ENCODE data around the gene EMSY. TPM values are rescaled to one million over a fixed set of nuclear protein-coding genes. Genes with fewer than 3 reads are reported as not detected.

The EMSY gene
- total and polyA plus RNA-seq, 2 donors (not counting 3 experiments of a cell fraction or from before 2014, with no cell fraction given) = 18.3 to 25.7 TPM

GRCh38 chr11:76469141-76469540 lies 24.3 kb downstream of the EMSY start:
- Histone ChIP-seq H3K9me3 (replicated peaks; ENCODE audit: control insufficient read depth, insufficient read depth, low read length) (no peaks in the 10 kb centered on the region), H3K36me3 (ENCODE audit: control insufficient read depth in 2 of 2, extremely low read depth in 1 of 2, insufficient read depth in 2 of 2, low read length in 2 of 2) (peaks cover 1 to 7% of the 10 kb centered on the region in 2 experiments), H3K4me3 (replicated peaks in 1 of 3; ENCODE audit: insufficient read depth in 1 of 3, low read depth in 1 of 3, low read length in 3 of 3) (no peak overlapping the region), H3K4me1 (ENCODE audit: control insufficient read depth, extremely low read depth, insufficient read depth, low read length) (no peaks in the 10 kb centered on the region), H3K9ac (replicated peaks; ENCODE audit: extremely low read depth, insufficient read depth, low read length) (no peak overlapping the region), H4K20me1 (replicated peaks; ENCODE audit: control insufficient read depth, extremely low read depth, insufficient read depth, low read length) (no peaks in the 10 kb centered on the region), H3K27ac (ENCODE audit: insufficient read depth, low read depth, low read length) (no peak overlapping the region), H3K79me2 (ENCODE audit: control insufficient read depth, insufficient read depth, low read length) (no peaks in the 10 kb centered on the region), H3K4me2 (ENCODE audit: insufficient read depth, low read length) (no peak overlapping the region), H2AFZ (ENCODE audit: low read depth, low read length) (no peak overlapping the region), H3K27me3 (ENCODE audit: control insufficient read depth in 2 of 2, insufficient read depth in 2 of 2, low read length in 2 of 2) (no peaks in the 10 kb centered on the region), H3K9me1 (replicated peaks; ENCODE audit: control insufficient read depth, extremely low read depth, insufficient read depth, low read length) (no peaks in the 10 kb centered on the region)
- DNase-seq (ENCODE audit: low read depth, low spot score) (no peak), FAIRE-seq (no peak)
- BruUV-seq (replicated peaks) = no TSS peak
- dilution Hi-C loops (cut with MboI; ENCODE audit: extremely low pct_ligation_motif_present, low sequenced_read_pairs) (no loop called here), intact Hi-C loops (cut with micrococcal nuclease) (no loop called here)
- POLR2A ChIA-PET = no interaction called here
- CTCF ChIA-PET = no interaction called here
- TF ChIP-seq EZH2 (IDR thresholded peaks at IDR 0.05; ENCODE audit: borderline replicate concordance, low read depth, low read length, severe bottlenecking) (no peak), POLR2AphosphoS5 (IDR thresholded peaks at IDR 0.05; ENCODE audit: insufficient read depth, low read depth, low read length) (no peak), MYC (IDR thresholded peaks at IDR 0.05; ENCODE audit: low read depth, low read length) (no peak), FOS (IDR thresholded peaks at IDR 0.05; ENCODE audit: borderline replicate concordance, insufficient read depth, low read length) (no peak), GATA2 (IDR thresholded peaks at IDR 0.05; ENCODE audit: insufficient read depth, insufficient read length, low read depth, low read length) (no peak), POLR2A (IDR thresholded peaks at IDR 0.05; ENCODE audit: low read depth, low read length) (no peak), JUN (IDR thresholded peaks at IDR 0.05; ENCODE audit: borderline replicate concordance, insufficient read depth, insufficient read length, low read depth) (no peak)
- TF ChIP-seq, protein P1, sequence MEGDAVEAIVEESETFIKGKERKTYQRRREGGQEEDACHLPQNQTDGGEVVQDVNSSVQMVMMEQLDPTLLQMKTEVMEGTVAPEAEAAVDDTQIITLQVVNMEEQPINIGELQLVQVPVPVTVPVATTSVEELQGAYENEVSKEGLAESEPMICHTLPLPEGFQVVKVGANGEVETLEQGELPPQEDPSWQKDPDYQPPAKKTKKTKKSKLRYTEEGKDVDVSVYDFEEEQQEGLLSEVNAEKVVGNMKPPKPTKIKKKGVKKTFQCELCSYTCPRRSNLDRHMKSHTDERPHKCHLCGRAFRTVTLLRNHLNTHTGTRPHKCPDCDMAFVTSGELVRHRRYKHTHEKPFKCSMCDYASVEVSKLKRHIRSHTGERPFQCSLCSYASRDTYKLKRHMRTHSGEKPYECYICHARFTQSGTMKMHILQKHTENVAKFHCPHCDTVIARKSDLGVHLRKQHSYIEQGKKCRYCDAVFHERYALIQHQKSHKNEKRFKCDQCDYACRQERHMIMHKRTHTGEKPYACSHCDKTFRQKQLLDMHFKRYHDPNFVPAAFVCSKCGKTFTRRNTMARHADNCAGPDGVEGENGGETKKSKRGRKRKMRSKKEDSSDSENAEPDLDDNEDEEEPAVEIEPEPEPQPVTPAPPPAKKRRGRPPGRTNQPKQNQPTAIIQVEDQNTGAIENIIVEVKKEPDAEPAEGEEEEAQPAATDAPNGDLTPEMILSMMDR (IDR thresholded peaks at IDR 0.05; ENCODE audit: extremely low read depth in 1 of 2, insufficient read depth in 1 of 2, low read depth in 1 of 2, low read length in 2 of 2) = no peak
- TF ChIP-seq, protein P2, sequence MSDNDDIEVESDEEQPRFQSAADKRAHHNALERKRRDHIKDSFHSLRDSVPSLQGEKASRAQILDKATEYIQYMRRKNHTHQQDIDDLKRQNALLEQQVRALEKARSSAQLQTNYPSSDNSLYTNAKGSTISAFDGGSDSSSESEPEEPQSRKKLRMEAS (IDR thresholded peaks at IDR 0.05; ENCODE audit: insufficient read depth, insufficient read length) = no peak

All from endothelial cell of umbilical vein (primary cell).